ENCODE results near the gene JKAMP.

Gene JKAMP

GRCh38 chr14:59543873-59544272, 59.6 kb downstream of the JKAMP start:
- no peak for DNase-seq

GRCh38 chr14:59547310-59547709, 63.0 kb downstream of the JKAMP start:
- DNase-seq: no peak
